RWPE2 (cell line): ENCODE data around the gene CDH4.
A peak's percentile ranks its signal among the peaks of the same experiment; 100 is the strongest.

Experiments used
- ATAC-seq: fragments of 200-7000 bp; cut with Tn5 transposase; 3 replicates; pipeline ENCODE4 v1.9.1; 2021; ENCODE audit warnings: low read depth
- DNase-seq: peaks from one replicate; pipeline ENCODE4 v3.0.0-alpha.2; 2020; ENCODE audit warnings: low spot score
- H3K27ac ChIP-seq: fragments of 450-650 bp; 2 replicates; pipeline ENCODE4 v1.5.1; 2017; ENCODE audit warnings: mild to moderate bottlenecking; ENCODE audit not compliant: poor library complexity, severe bottlenecking
- H3K27me3 ChIP-seq: fragments of 250-450 bp; sonication (Bioruptor Pico); 2 replicates; pipeline ENCODE4 v1.5.1; 2021; ENCODE audit warnings: mild to moderate bottlenecking, moderate library complexity; ENCODE audit not compliant: insufficient read depth, poor library complexity, severe bottlenecking
- H3K36me3 ChIP-seq: fragments of 250-450 bp; sonication (Bioruptor Pico); 2 replicates; pipeline ENCODE4 v1.5.1; 2020; ENCODE audit warnings: low read depth, mild to moderate bottlenecking, moderate library complexity
- H3K4me1 ChIP-seq: fragments of 250-450 bp; sonication (Bioruptor Pico); 2 replicates; pipeline ENCODE4 v1.5.1; 2021; ENCODE audit warnings: mild to moderate bottlenecking, moderate library complexity; ENCODE audit not compliant: insufficient read depth, poor library complexity, severe bottlenecking
- H3K4me3 ChIP-seq: fragments of 250-450 bp; sonication (Bioruptor Pico); 2 replicates; pipeline ENCODE4 v1.5.1; 2021; ENCODE audit warnings: mild to moderate bottlenecking, moderate library complexity; ENCODE audit not compliant: severe bottlenecking
- H3K9me3 ChIP-seq: fragments of 250-450 bp; sonication (Bioruptor Pico); 2 replicates; pipeline ENCODE4 v1.5.1; 2021; ENCODE audit warnings: mild to moderate bottlenecking, moderate library complexity; ENCODE audit not compliant: severe bottlenecking
- TF ChIP-seq, protein P1 (sequence below): fragments of 450-650 bp; IDR thresholded peaks from one replicate; pipeline ENCODE4 v1.5.1; 2017; ENCODE audit warnings: mild to moderate bottlenecking, moderate library complexity; ENCODE audit not compliant: poor library complexity, severe bottlenecking

CDH4 gene

DNA sequence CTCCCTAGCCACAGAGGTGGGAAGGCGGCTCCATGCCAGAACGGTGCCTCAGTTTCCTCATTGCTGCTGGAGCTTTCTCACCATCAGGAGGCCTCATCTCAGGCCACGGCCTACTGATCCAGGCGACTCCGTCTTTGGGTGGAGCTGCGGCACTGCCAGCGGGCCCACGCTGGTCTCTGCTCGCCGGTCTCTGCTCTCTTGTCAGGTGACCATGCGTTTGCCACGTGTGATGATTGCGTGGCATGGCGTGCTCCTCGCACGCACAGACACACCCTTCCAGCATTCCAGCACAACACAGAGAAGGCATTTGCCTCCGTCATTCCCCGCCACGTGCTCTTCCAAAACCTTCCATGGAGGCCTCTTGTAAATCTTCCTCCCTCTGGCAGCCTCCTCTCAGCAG is 271.1 kb downstream of the CDH4 start:
- DNase-seq (no peak), ATAC-seq (no peak)
- no peaks in the 10 kb centered on the region for H3K27me3 ChIP-seq
- no peak overlapping the region for H3K4me3 ChIP-seq
- no peak overlapping the region for H3K27ac ChIP-seq
- no peaks in the 10 kb centered on the region for H3K9me3 ChIP-seq
- TF ChIP-seq, protein P1, sequence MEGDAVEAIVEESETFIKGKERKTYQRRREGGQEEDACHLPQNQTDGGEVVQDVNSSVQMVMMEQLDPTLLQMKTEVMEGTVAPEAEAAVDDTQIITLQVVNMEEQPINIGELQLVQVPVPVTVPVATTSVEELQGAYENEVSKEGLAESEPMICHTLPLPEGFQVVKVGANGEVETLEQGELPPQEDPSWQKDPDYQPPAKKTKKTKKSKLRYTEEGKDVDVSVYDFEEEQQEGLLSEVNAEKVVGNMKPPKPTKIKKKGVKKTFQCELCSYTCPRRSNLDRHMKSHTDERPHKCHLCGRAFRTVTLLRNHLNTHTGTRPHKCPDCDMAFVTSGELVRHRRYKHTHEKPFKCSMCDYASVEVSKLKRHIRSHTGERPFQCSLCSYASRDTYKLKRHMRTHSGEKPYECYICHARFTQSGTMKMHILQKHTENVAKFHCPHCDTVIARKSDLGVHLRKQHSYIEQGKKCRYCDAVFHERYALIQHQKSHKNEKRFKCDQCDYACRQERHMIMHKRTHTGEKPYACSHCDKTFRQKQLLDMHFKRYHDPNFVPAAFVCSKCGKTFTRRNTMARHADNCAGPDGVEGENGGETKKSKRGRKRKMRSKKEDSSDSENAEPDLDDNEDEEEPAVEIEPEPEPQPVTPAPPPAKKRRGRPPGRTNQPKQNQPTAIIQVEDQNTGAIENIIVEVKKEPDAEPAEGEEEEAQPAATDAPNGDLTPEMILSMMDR, result no peak
- no peaks in the 10 kb centered on the region for H3K36me3 ChIP-seq
- no peaks in the 10 kb centered on the region for H3K4me1 ChIP-seq

DNA sequence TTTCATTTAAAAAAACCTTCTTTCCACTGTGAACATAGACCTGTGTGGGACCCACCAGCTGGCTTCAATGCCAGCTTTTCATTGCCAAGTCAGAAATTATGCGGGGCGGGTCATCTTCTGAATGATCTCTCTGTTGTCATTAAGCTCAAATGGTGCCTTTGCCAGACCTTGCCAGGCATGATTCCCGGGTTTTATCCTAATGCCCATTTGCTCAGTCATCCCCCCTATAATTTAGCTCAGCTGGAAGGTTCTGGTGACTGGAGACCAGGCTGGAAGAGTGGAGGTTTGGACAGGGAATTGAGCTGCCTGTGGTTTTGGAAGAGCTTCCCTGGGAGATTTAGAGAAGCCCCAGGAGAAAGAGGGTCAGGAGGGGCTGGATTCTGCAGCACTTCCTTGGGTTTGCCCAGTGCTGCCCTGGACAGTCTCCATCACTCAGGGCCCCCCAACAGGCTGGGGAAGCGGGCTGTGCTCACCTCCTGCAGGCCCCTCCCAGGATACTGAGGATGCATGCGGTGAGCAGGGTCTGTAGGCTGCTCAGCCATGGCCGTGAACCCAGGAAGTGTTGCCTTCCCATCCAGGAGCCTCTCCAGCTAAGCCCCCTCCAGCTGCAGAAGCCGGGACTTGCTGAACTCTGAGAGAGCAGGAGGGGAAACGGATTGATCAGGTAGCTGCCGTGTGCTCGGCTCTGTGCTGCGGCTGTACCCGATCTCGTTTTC is 273.0 kb downstream of the CDH4 start:
- Histone ChIP-seq H3K4me3 (no peak overlapping the region), H3K9me3 (no peaks in the 10 kb centered on the region), H3K27ac (no peak overlapping the region), H3K27me3 (no peaks in the 10 kb centered on the region), H3K4me1 (peaks cover 11% of the 10 kb centered on the region), H3K36me3 (no peaks in the 10 kb centered on the region)
- DNase-seq (peak; percentile 71), ATAC-seq (no peak)
- TF ChIP-seq, protein P1, result no peak

DNA sequence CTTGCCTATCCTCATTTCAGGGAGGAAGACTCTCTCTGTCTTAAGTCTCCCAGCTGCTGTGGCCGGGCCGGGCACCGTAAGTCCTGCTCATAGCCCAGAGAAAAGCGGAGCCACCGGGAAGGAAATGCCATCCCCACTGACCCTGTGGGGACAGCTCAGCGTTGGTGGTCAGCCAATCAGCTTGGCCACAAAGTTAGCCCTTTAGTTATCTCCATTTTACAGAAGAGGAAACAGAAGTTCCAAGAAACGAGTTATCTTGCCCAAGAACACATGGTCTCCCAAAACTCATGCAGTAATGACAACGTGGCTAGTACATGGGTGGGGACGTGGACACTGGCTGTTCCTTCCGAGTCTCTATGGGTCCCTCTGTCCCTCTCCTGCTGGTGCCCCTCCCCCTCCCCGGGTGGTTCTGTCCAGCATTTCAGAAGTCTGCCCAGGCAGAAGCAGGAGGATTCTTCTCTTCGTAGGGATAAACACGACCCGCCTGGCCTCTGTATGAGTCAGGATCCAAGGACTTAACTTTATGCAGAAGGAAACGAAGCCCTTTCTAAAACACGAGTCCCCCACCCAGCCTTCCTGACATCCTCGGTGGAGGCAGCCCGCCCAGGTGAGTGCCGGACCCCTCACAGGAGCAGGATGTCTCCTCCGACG is 273.8 kb downstream of the CDH4 start:
- ATAC-seq, result no peak
- Histone ChIP-seq H3K9me3 (no peaks in the 10 kb centered on the region), H3K4me3 (no peak overlapping the region), H3K36me3 (no peaks in the 10 kb centered on the region), H3K27me3 (no peaks in the 10 kb centered on the region), H3K4me1 (peaks cover 11% of the 10 kb centered on the region), H3K27ac (no peak overlapping the region)
- peak; percentile 72 for DNase-seq
- TF ChIP-seq, protein P1, result no peak

DNA sequence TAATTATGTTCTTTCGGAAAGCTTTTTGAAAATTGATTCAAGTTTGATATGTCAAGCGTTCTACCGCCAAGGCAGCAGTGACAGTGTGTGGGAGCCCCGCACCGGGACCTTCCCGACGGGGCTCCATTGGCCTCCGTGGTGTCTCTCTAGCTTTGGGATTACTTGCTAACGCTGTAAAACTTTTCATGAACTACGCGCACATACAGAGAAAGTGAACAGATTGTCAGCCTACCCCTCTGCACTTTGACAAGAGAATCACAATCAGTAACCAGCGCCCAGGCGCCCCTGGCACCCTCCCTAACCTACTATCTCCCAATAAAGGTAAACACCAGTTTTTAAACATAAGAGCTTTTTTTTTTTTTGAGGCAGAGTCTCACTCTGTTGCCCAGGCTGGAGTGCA is 274.8 kb downstream of the CDH4 start:
- Histone ChIP-seq H3K27ac (no peak overlapping the region), H3K4me3 (no peak overlapping the region), H3K36me3 (no peaks in the 10 kb centered on the region), H3K9me3 (no peaks in the 10 kb centered on the region), H3K4me1 (peaks cover 20% of the 10 kb centered on the region), H3K27me3 (no peaks in the 10 kb centered on the region)
- DNase-seq (peak; percentile 58), ATAC-seq (no peak)
- TF ChIP-seq, protein P1, result no peak

DNA sequence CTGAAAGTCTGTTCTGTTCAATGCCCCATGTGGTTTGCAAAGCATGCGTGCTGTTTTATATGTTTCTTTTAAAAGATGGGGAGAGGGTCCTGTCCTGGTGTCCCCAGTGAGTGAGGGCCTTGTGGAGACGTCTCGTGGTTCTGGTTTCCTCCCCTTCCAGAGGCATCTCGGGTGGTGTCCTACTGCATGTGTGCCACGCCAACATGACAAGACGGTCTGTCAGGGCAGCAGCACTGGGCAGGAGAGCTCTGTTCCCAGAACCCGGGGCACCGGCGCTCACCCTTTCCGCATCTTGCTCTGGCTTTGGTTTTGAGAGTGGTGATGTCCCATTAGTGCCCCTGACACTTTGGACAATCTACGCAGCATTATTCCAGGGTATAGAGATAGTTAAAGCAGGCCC is 275.6 kb downstream of the CDH4 start:
- ATAC-seq, result no peak
- Histone ChIP-seq H3K4me3 (no peak overlapping the region), H3K27ac (no peak overlapping the region), H3K9me3 (no peaks in the 10 kb centered on the region), H3K4me1 (peaks cover 27% of the 10 kb centered on the region), H3K27me3 (no peaks in the 10 kb centered on the region), H3K36me3 (0 out of 2 replicates have a peak, but pooled peaks cover 5% of the 10 kb centered on the region)
- TF ChIP-seq, protein P1, result no peak
- peak; percentile 80 for DNase-seq
